Globus pallidus (tissue), 1 donor: Measurements from ENCODE around the gene PDIA4.
A peak's percentile ranks its signal among the peaks of the same experiment; 100 is the strongest.
"Not testable (repeated sequence)": the region's sequence is repeated elsewhere in the genome, so short reads cannot be mapped to it uniquely, and the experiment has no call there.

Source experiments
- DNase-seq: peaks from one replicate; pipeline ENCODE4 v3.0.0-alpha.2; 2015; ENCODE audit warnings: low spot score

Gene PDIA4

GRCh38 chr7:149036676-149037075 is 8.4 kb upstream of the PDIA4 start:
- no peak for DNase-seq

- DNase-seq: no peak
These were observed 3.1 kb upstream of the PDIA4 start for GRCh38 chr7:149031353-149031910.

GRCh38 chr7:149030439-149030838 is 2.1 kb upstream of the PDIA4 start:
- DNase-seq: not testable (repeated sequence)

GRCh38 chr7:149027611-149028345 is 527 bp downstream of the PDIA4 start:
- DNase-seq: peak; percentile 25

- DNase-seq: no peak
These were observed 1.2 kb downstream of the PDIA4 start for GRCh38 chr7:149027055-149027454.

- DNase-seq: no peak
These were observed 4.6 kb downstream of the PDIA4 start for GRCh38 chr7:149023662-149024061.

- DNase-seq: no peak
These were observed 5.4 kb downstream of the PDIA4 start for GRCh38 chr7:149022756-149023360.

- no peak for DNase-seq
These were observed 6.6 kb downstream of the PDIA4 start for GRCh38 chr7:149021725-149022062.

GRCh38 chr7:149020483-149020882 is 7.8 kb downstream of the PDIA4 start:
- peak; percentile 65 for DNase-seq

- no peak for DNase-seq
These were observed 11.4 kb downstream of the PDIA4 start for GRCh38 chr7:149016876-149017275.

GRCh38 chr7:149014309-149014708 is 14.0 kb downstream of the PDIA4 start:
- DNase-seq: no peak

- no peak for DNase-seq
These were observed 14.4 kb downstream of the PDIA4 start for GRCh38 chr7:149013876-149014275.

GRCh38 chr7:149012730-149013129 is 15.6 kb downstream of the PDIA4 start:
- not testable (repeated sequence) for DNase-seq

GRCh38 chr7:149011491-149011890 is 16.8 kb downstream of the PDIA4 start:
- DNase-seq: no peak

- DNase-seq: no peak
These were observed 17.9 kb downstream of the PDIA4 start for GRCh38 chr7:149010451-149010850.

- DNase-seq: no peak
These were observed 18.8 kb downstream of the PDIA4 start for GRCh38 chr7:149009527-149009926.

GRCh38 chr7:149007611-149008010 is 20.7 kb downstream of the PDIA4 start:
- peak; percentile 17 for DNase-seq

GRCh38 chr7:149007146-149007545 is 21.2 kb downstream of the PDIA4 start:
- no peak for DNase-seq

GRCh38 chr7:149006345-149006725 is 22.0 kb downstream of the PDIA4 start:
- DNase-seq: no peak

GRCh38 chr7:149005427-149006344 is 22.6 kb downstream of the PDIA4 start:
- peak; percentile 67 for DNase-seq

- DNase-seq: no peak
These were observed 23.6 kb downstream of the PDIA4 start for GRCh38 chr7:149004405-149005370.
